IMR-90 (cell line): ENCODE results near the gene SLC1A5. TPM values are rescaled to one million over a fixed set of nuclear protein-coding genes. Genes with fewer than 3 reads are reported as not detected.

Experiments
- ATAC-seq: fragments of 200-7000 bp; cut with Tn5 transposase; 2 replicates; pipeline ENCODE4 v1.9.1; 2020; ENCODE audit warnings: low read depth, mild to moderate bottlenecking, moderate library complexity
- BruUV-seq: library from RNA; stranded (reverse); fragments of 400-500 nt; replicated peaks from 2 replicates; lab custom pipeline; 2021; lab: Mats Ljungman, UMichigan
- CTCF ChIA-PET: fragments of 300-600 bp; formaldehyde crosslinking; extraction: SDS; loops from one replicate; lab custom pipeline; 2021; ENCODE audit warnings: antibody characterized with exemption; lab: Yijun Ruan, JAX
- POLR2A ChIA-PET: fragments of 300-600 bp; sonication (Branson Sonifier 250); formaldehyde crosslinking; loops from one replicate; lab custom pipeline; 2022; ENCODE audit warnings: antibody characterized with exemption; ENCODE audit not compliant: unreplicated experiment; lab: Charles Lee
- DNase-seq: peaks from one replicate; pipeline ENCODE4 v3.0.0; 2013
- H2AFZ ChIP-seq: replicated peaks from 2 replicates; pipeline ENCODE3; 2013; ENCODE audit warnings: low read length, mild to moderate bottlenecking; ENCODE audit not compliant: poor library complexity
- H2AK5ac ChIP-seq: 2 replicates; pipeline ENCODE4 v1.6.1; 2013; ENCODE audit warnings: low read depth, low read length, inconsistent platforms
- H2AK9ac ChIP-seq: replicated peaks from 2 replicates; pipeline ENCODE3; 2013; ENCODE audit warnings: mild to moderate bottlenecking, low read depth, low read length, moderate library complexity; ENCODE audit not compliant: poor library complexity
- H2BK120ac ChIP-seq: 2 replicates; pipeline ENCODE4 v1.6.1; 2013; ENCODE audit warnings: low read depth, low read length, inconsistent platforms
- H2BK15ac ChIP-seq: 3 replicates; pipeline ENCODE4 v1.6.1; 2013; ENCODE audit warnings: low read depth, low read length, inconsistent platforms
- H2BK20ac ChIP-seq: 2 replicates; pipeline ENCODE4 v1.6.1; 2013; ENCODE audit warnings: low read depth, mild to moderate bottlenecking, inconsistent platforms, low read length, moderate library complexity
- H2BK5ac ChIP-seq: 2 replicates; pipeline ENCODE4 v1.6.1; 2013; ENCODE audit warnings: mild to moderate bottlenecking, low read depth, low read length, inconsistent platforms; ENCODE audit not compliant: poor library complexity, severe bottlenecking
- H3K14ac ChIP-seq: replicated peaks from 2 replicates; pipeline ENCODE4 v1.6.1; 2013; ENCODE audit warnings: low read depth, low read length, inconsistent platforms
- H3K18ac ChIP-seq: 2 replicates; pipeline ENCODE4 v1.6.1; 2013; ENCODE audit warnings: low read depth, low read length, control low read depth
- H3K23ac ChIP-seq: 2 replicates; pipeline ENCODE4 v1.6.1; 2013; ENCODE audit warnings: low read depth, low read length, inconsistent platforms
- H3K27ac ChIP-seq: 2 replicates; pipeline ENCODE4 v1.5.1; 2013; ENCODE audit warnings: mild to moderate bottlenecking, control low read depth, low read length; ENCODE audit not compliant: insufficient read depth
- H3K27me3 ChIP-seq: 2 replicates; pipeline ENCODE4 v1.6.1; 2013; ENCODE audit warnings: low read length; ENCODE audit not compliant: control insufficient read depth, insufficient read depth
- H3K36me3 ChIP-seq: 2 replicates; pipeline ENCODE4 v1.6.1; 2013; ENCODE audit warnings: low read length, mixed read lengths; ENCODE audit not compliant: control insufficient read depth, insufficient read depth
- H3K4ac ChIP-seq: 2 replicates; pipeline ENCODE4 v1.6.1; 2013; ENCODE audit warnings: low read depth, low read length, inconsistent platforms
- H3K4me1 ChIP-seq: 2 replicates; pipeline ENCODE4 v1.6.1; 2013; ENCODE audit warnings: low read length, mixed read lengths; ENCODE audit not compliant: control insufficient read depth, insufficient read depth
- H3K4me2 ChIP-seq: 2 replicates; pipeline ENCODE4 v1.6.1; 2013; ENCODE audit warnings: low read depth, mild to moderate bottlenecking, control low read depth, low read length, moderate library complexity
- H3K4me3 ChIP-seq: 2 replicates; pipeline ENCODE4 v1.5.1; 2013; ENCODE audit warnings: low read depth, mild to moderate bottlenecking, control low read depth, low read length, moderate library complexity; ENCODE audit not compliant: insufficient read depth
- H3K56ac ChIP-seq: 2 replicates; pipeline ENCODE4 v1.6.1; 2013; ENCODE audit warnings: low read length, inconsistent platforms; ENCODE audit not compliant: insufficient read depth; ENCODE audit errors: extremely low read depth
- H3K79me1 ChIP-seq, 2 experiments: 2 replicates each; pipeline ENCODE4 v1.6.1; 2013; ENCODE audit warnings: low read length in 2 of 2, inconsistent platforms in 1 of 2, low read depth in 1 of 2
- H3K9ac ChIP-seq: 2 replicates; pipeline ENCODE4 v1.6.1; 2013; ENCODE audit warnings: low read depth, low read length, control low read depth
- H3K9me1 ChIP-seq: 2 replicates; pipeline ENCODE4 v1.6.1; 2013; ENCODE audit warnings: low read length, inconsistent platforms; ENCODE audit not compliant: insufficient read depth
- H3K9me3 ChIP-seq: 2 replicates; pipeline ENCODE4 v1.6.1; 2013; ENCODE audit warnings: low read length; ENCODE audit not compliant: control insufficient read depth, insufficient read depth
- H4K20me1 ChIP-seq: 2 replicates; pipeline ENCODE4 v1.6.1; 2013; ENCODE audit warnings: low read length, inconsistent platforms; ENCODE audit not compliant: insufficient read depth
- H4K5ac ChIP-seq: 2 replicates; pipeline ENCODE4 v1.6.1; 2013; ENCODE audit warnings: mild to moderate bottlenecking, low read depth, low read length, control low read depth
- H4K8ac ChIP-seq, 2 experiments: 2 replicates each; pipeline ENCODE4 v1.6.1; 2013; ENCODE audit warnings: low read depth in 2 of 2, low read length in 2 of 2, control low read depth in 1 of 2, inconsistent platforms in 1 of 2
- H4K91ac ChIP-seq: 2 replicates; pipeline ENCODE4 v1.6.1; 2013; ENCODE audit warnings: low read depth, low read length, inconsistent platforms; ENCODE audit not compliant: insufficient read depth
- RCOR1 ChIP-seq: IDR thresholded peaks from 2 replicates; pipeline ENCODE4 v1.6.1; 2012; ENCODE audit warnings: mild to moderate bottlenecking, low read length, improper control_type of control experiment; ENCODE audit not compliant: insufficient replicate concordance
- WGBS, 2 experiments: methylation state at CpG; one replicate each; pipeline versions ENCODE4 v1.1.5 to v1.1.7; 2013; ENCODE audit warnings: missing lambda C conversion rate in 2 of 2; ENCODE audit not compliant: insufficient read length in 1 of 2; ENCODE audit errors: extremely low coverage in 2 of 2; 5-methylcytosine and 5-hydroxymethylcytosine counted together
- dilution Hi-C: fragments of 300-500 bp; cut with HindIII; formaldehyde crosslinking; loops from one replicate; pipeline ENCODE4 v1.14.3; 2018; ENCODE audit warnings: low sequenced_read_pairs; ENCODE audit not compliant: unreplicated experiment
- in situ Hi-C: fragments of 300-500 bp; cut with MboI; formaldehyde crosslinking; loops from 3 replicates; pipeline ENCODE4 v1.14.3; 2019; ENCODE audit warnings: low sequenced_read_pairs, inconsistent platforms, mixed read lengths
- intact Hi-C: fragments of 100-400 bp; cut with micrococcal nuclease; formaldehyde crosslinking; loops from 2 replicates; pipeline ENCODE4 v1.10.0; 2022
- polyA plus RNA-seq, 3 experiments: library from polyadenylated mRNA; depleted of rRNA; stranded (reverse); fragments of >200 nt; gene quantifications; 2 replicates each; pipeline ENCODE4 v1.2.3, GENCODE V29; 2012; ENCODE audit warnings: low replicate concordance in 1 of 3
- total RNA-seq: library from RNA; depleted of rRNA; stranded (reverse); fragments of >200 nt; gene quantifications from 2 replicates; pipeline ENCODE4 v1.2.3, GENCODE V29; 2012

The SLC1A5 gene
- total and polyA plus RNA-seq, 2 of the 4 experiments (the other 2 are of a cell fraction) = 142 to 171 TPM

- POLR2A ChIA-PET = no interaction called here
- H2AK5ac ChIP-seq = no peak overlapping the region
- H4K5ac ChIP-seq = no peak overlapping the region
- H3K4me3 ChIP-seq = no peak overlapping the region
- no CpG with 5 or more reads among the region's 18 CpGs for WGBS, 2 experiments
- no TSS peak for BruUV-seq
- intact Hi-C loops (no loop called here), in situ Hi-C loops (no loop called here), dilution Hi-C loops (no loop called here)
- no peak overlapping the region for H2BK20ac ChIP-seq
- H2AFZ ChIP-seq = no peak overlapping the region
- H3K4me2 ChIP-seq = no peak overlapping the region
- H3K36me3 ChIP-seq = no peaks in the 10 kb centered on the region
- no peak overlapping the region for H3K18ac ChIP-seq
- no peak for ATAC-seq
- H4K8ac ChIP-seq = no peak overlapping the region
- CTCF ChIA-PET = no interaction called here
- no peak overlapping the region for H3K23ac ChIP-seq
- no peaks in the 10 kb centered on the region for H3K79me1 ChIP-seq
- H3K27me3 ChIP-seq = no peaks in the 10 kb centered on the region
- no peak overlapping the region for H2BK120ac ChIP-seq
- no peak for TF ChIP-seq RCOR1
- peak overlapping the region; percentile 70 for H2AK9ac ChIP-seq
- no peaks in the 10 kb centered on the region for H4K20me1 ChIP-seq
- H3K9me1 ChIP-seq = no peaks in the 10 kb centered on the region
- no peak overlapping the region for H3K4ac ChIP-seq
- H2BK15ac ChIP-seq = no peak overlapping the region
- H4K91ac ChIP-seq = no peak overlapping the region
- no peak overlapping the region for H3K27ac ChIP-seq
- no peak for DNase-seq
- no peaks in the 10 kb centered on the region for H3K9me3 ChIP-seq
- H2BK5ac ChIP-seq = no peak overlapping the region
- no peak overlapping the region for H3K14ac ChIP-seq
- no peak overlapping the region for H3K56ac ChIP-seq
- H3K4me1 ChIP-seq = peaks cover 6% of the 10 kb centered on the region
- H3K9ac ChIP-seq = no peak overlapping the region
Observed at GRCh38 chr19:46815833-46816627, 27.6 kb upstream of the SLC1A5 start.
